ENCODE results near the gene TTLL7. TPM values are rescaled to one million over a fixed set of nuclear protein-coding genes. Genes with fewer than 3 reads are reported as not detected.

Gene TTLL7
- total RNA-seq, 2 experiments from 2014 or later, result 0.41 to 1.4 TPM

GRCh38 chr1:83997631-83998030 lies 1.3 kb downstream of the TTLL7 start:
- no peak overlapping the region for H3K27ac Mint-ChIP-seq
- no peaks in the 10 kb centered on the region for H3K9me3 Mint-ChIP-seq
- H3K4me1 Mint-ChIP-seq (ENCODE audit: low read depth), result peaks cover 9% of the 10 kb centered on the region
- DNase-seq (no peak), ATAC-seq (no peak)
- H3K4me3 Mint-ChIP-seq, result no peak overlapping the region
- TF ChIP-seq CTCF (IDR thresholded peaks at IDR 0.05), result no peak
- ChIA-PET CTCF (no interaction called here), POLR2A (no interaction called here)
- peaks cover 58% of the 10 kb centered on the region for H3K27me3 Mint-ChIP-seq
- no peaks in the 10 kb centered on the region for H3K36me3 Mint-ChIP-seq (ENCODE audit: low read depth)
- intact Hi-C loops (cut with micrococcal nuclease), result no loop called here

GRCh38 chr1:83996621-83997020 lies 2.3 kb downstream of the TTLL7 start:
- no peak for ATAC-seq
- Mint-ChIP-seq H3K27me3 (peaks cover 59% of the 10 kb centered on the region), H3K9me3 (no peaks in the 10 kb centered on the region), H3K36me3 (ENCODE audit: low read depth) (no peaks in the 10 kb centered on the region), H3K4me3 (no peak overlapping the region), H3K27ac (no peak overlapping the region), H3K4me1 (ENCODE audit: low read depth) (peaks cover 9% of the 10 kb centered on the region)
- intact Hi-C loops (cut with micrococcal nuclease), result no loop called here
- POLR2A ChIA-PET, result no interaction called here
- CTCF ChIA-PET, result no interaction called here
- DNase-seq, result no peak
- no peak for TF ChIP-seq CTCF (IDR thresholded peaks at IDR 0.05)

- peaks cover 55% of the 10 kb centered on the region for H3K27me3 Mint-ChIP-seq
- H3K9me3 Mint-ChIP-seq, result no peaks in the 10 kb centered on the region
- no peak for DNase-seq
- no peak for ATAC-seq
- ChIA-PET CTCF (no interaction called here), POLR2A (no interaction called here)
- H3K36me3 Mint-ChIP-seq (ENCODE audit: low read depth), result no peaks in the 10 kb centered on the region
- H3K4me1 Mint-ChIP-seq (ENCODE audit: low read depth), result peaks cover 9% of the 10 kb centered on the region
- no peak overlapping the region for H3K4me3 Mint-ChIP-seq
- TF ChIP-seq CTCF (IDR thresholded peaks at IDR 0.05), result no peak
- intact Hi-C loops (cut with micrococcal nuclease), result no loop called here
- no peak overlapping the region for H3K27ac Mint-ChIP-seq
These were observed 2.7 kb downstream of the TTLL7 start for GRCh38 chr1:83996191-83996590.

- ATAC-seq (no peak), DNase-seq (no peak)
- Mint-ChIP-seq H3K36me3 (ENCODE audit: low read depth) (no peaks in the 10 kb centered on the region), H3K9me3 (no peaks in the 10 kb centered on the region), H3K27ac (no peak overlapping the region), H3K4me3 (no peak overlapping the region), H3K4me1 (ENCODE audit: low read depth) (peaks cover 9% of the 10 kb centered on the region), H3K27me3 (peaks cover 54% of the 10 kb centered on the region)
- intact Hi-C loops (cut with micrococcal nuclease), result no loop called here
- POLR2A ChIA-PET, result no interaction called here
- TF ChIP-seq CTCF (IDR thresholded peaks at IDR 0.05), result no peak
- CTCF ChIA-PET, result no interaction called here
These were observed 3.3 kb downstream of the TTLL7 start for GRCh38 chr1:83995649-83996048.

- H3K27me3 Mint-ChIP-seq, result peaks cover 43% of the 10 kb centered on the region
- no peak overlapping the region for H3K27ac Mint-ChIP-seq
- ChIA-PET POLR2A (interaction anchor here (0.8 kb wide), 1 partner anchor 13 kb away, joined by 3 read pairs; no protein-coding TSS in a partner anchor), CTCF (no interaction called here)
- DNase-seq (no peak), ATAC-seq (no peak)
- H3K9me3 Mint-ChIP-seq, result no peaks in the 10 kb centered on the region
- intact Hi-C loops (cut with micrococcal nuclease), result no loop called here
- no peaks in the 10 kb centered on the region for H3K36me3 Mint-ChIP-seq (ENCODE audit: low read depth)
- TF ChIP-seq CTCF (IDR thresholded peaks at IDR 0.05), result no peak
- H3K4me3 Mint-ChIP-seq, result no peak overlapping the region
- no peaks in the 10 kb centered on the region for H3K4me1 Mint-ChIP-seq (ENCODE audit: low read depth)
These were observed 4.8 kb downstream of the TTLL7 start for GRCh38 chr1:83994111-83994510.
